ENCODE results near the gene ZNF217. TPM values are rescaled to one million over a fixed set of nuclear protein-coding genes. Genes with fewer than 3 reads are reported as not detected.

The ZNF217 gene
- total and polyA plus RNA-seq, 9 of the 15 experiments (the other 6 are each of a cell fraction or from before 2014, with no cell fraction given) = 3.0 to 41.8 (median 16.8) TPM

DNA sequence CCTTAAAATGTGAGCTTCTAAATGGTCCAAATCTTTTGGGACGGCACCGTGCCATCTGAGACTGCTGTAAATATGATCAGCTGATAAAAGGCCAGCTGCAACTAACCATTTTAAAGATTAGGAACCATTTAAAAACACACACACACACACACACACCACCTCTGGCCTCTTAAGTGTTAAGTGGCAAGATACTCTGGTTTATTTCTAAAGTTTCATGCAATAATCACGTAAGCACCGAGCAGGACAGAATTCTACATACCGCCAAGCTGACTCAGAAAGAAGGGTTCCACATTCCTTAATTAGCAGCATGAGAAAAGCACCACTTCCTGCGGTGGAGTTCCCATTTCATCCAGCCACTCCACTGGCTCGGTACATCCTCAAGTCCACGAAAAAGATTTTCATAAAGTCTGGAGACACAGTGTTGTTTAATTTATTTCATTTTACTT, 17.8 kb upstream of the ZNF217 start (continued):
- TF ChIP-seq, protein P1, sequence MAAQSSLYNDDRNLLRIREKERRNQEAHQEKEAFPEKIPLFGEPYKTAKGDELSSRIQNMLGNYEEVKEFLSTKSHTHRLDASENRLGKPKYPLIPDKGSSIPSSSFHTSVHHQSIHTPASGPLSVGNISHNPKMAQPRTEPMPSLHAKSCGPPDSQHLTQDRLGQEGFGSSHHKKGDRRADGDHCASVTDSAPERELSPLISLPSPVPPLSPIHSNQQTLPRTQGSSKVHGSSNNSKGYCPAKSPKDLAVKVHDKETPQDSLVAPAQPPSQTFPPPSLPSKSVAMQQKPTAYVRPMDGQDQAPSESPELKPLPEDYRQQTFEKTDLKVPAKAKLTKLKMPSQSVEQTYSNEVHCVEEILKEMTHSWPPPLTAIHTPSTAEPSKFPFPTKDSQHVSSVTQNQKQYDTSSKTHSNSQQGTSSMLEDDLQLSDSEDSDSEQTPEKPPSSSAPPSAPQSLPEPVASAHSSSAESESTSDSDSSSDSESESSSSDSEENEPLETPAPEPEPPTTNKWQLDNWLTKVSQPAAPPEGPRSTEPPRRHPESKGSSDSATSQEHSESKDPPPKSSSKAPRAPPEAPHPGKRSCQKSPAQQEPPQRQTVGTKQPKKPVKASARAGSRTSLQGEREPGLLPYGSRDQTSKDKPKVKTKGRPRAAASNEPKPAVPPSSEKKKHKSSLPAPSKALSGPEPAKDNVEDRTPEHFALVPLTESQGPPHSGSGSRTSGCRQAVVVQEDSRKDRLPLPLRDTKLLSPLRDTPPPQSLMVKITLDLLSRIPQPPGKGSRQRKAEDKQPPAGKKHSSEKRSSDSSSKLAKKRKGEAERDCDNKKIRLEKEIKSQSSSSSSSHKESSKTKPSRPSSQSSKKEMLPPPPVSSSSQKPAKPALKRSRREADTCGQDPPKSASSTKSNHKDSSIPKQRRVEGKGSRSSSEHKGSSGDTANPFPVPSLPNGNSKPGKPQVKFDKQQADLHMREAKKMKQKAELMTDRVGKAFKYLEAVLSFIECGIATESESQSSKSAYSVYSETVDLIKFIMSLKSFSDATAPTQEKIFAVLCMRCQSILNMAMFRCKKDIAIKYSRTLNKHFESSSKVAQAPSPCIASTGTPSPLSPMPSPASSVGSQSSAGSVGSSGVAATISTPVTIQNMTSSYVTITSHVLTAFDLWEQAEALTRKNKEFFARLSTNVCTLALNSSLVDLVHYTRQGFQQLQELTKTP (IDR thresholded peaks at IDR 0.05; ENCODE audit: low read depth in 1 of 2, partially characterized antibody in 2 of 2) = peak; percentile 50 to 71
- TF ChIP-seq PML (IDR thresholded peaks at IDR 0.05; ENCODE audit: low read length) (0 out of 2 replicates have a peak, but pooled peaks have one; percentile 53), CTBP1 (IDR thresholded peaks at IDR 0.05; ENCODE audit: borderline replicate concordance) (peak; percentile 44; the same call in 1 of the 2 replicates), RAD51 (IDR thresholded peaks at IDR 0.05; ENCODE audit: borderline replicate concordance, low read depth) (0 out of 2 replicates have a peak, but pooled peaks have one; percentile 16), GABPA (tag; conservative IDR thresholded peaks at IDR 0.05; ENCODE audit: low read depth) (peak; percentile 33; the same call in 1 of the 2 replicates), DPF2 (IDR thresholded peaks at IDR 0.05) (peak; percentile 85), STAT5A (IDR thresholded peaks at IDR 0.05; ENCODE audit: borderline replicate concordance, low read length) (peak; percentile 40; the same call in 1 of the 2 replicates), ELF4 (CRISPR knock-in tag; IDR thresholded peaks at IDR 0.05) (no peak), GATA2 (CRISPR knock-in tag; IDR thresholded peaks at IDR 0.05) (peak; percentile 67), HDAC1 (IDR thresholded peaks at IDR 0.05) (peak in 1 of 2 experiments; percentile 63; a peak in 1 of 4 replicates), EP300 (IDR thresholded peaks at IDR 0.05; ENCODE audit: low read length) (peak; percentile 57)
- TF ChIP-seq, protein P2, sequence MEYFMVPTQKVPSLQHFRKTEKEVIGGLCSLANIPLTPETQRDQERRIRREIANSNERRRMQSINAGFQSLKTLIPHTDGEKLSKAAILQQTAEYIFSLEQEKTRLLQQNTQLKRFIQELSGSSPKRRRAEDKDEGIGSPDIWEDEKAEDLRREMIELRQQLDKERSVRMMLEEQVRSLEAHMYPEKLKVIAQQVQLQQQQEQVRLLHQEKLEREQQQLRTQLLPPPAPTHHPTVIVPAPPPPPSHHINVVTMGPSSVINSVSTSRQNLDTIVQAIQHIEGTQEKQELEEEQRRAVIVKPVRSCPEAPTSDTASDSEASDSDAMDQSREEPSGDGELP (CRISPR knock-in tag; IDR thresholded peaks at IDR 0.05; ENCODE audit: borderline replicate concordance) = peak; percentile 55; the same call in 1 of the 2 replicates
- TF ChIP-seq, protein P3, sequence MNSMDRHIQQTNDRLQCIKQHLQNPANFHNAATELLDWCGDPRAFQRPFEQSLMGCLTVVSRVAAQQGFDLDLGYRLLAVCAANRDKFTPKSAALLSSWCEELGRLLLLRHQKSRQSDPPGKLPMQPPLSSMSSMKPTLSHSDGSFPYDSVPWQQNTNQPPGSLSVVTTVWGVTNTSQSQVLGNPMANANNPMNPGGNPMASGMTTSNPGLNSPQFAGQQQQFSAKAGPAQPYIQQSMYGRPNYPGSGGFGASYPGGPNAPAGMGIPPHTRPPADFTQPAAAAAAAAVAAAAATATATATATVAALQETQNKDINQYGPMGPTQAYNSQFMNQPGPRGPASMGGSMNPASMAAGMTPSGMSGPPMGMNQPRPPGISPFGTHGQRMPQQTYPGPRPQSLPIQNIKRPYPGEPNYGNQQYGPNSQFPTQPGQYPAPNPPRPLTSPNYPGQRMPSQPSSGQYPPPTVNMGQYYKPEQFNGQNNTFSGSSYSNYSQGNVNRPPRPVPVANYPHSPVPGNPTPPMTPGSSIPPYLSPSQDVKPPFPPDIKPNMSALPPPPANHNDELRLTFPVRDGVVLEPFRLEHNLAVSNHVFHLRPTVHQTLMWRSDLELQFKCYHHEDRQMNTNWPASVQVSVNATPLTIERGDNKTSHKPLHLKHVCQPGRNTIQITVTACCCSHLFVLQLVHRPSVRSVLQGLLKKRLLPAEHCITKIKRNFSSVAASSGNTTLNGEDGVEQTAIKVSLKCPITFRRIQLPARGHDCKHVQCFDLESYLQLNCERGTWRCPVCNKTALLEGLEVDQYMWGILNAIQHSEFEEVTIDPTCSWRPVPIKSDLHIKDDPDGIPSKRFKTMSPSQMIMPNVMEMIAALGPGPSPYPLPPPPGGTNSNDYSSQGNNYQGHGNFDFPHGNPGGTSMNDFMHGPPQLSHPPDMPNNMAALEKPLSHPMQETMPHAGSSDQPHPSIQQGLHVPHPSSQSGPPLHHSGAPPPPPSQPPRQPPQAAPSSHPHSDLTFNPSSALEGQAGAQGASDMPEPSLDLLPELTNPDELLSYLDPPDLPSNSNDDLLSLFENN (IDR thresholded peaks at IDR 0.05; ENCODE audit: low read depth in 2 of 2, low read length in 2 of 2) = 0 out of 4 replicates have a peak, but pooled peaks of 1 of the 2 experiments have one; percentile 29
- TF ChIP-seq, protein P4, sequence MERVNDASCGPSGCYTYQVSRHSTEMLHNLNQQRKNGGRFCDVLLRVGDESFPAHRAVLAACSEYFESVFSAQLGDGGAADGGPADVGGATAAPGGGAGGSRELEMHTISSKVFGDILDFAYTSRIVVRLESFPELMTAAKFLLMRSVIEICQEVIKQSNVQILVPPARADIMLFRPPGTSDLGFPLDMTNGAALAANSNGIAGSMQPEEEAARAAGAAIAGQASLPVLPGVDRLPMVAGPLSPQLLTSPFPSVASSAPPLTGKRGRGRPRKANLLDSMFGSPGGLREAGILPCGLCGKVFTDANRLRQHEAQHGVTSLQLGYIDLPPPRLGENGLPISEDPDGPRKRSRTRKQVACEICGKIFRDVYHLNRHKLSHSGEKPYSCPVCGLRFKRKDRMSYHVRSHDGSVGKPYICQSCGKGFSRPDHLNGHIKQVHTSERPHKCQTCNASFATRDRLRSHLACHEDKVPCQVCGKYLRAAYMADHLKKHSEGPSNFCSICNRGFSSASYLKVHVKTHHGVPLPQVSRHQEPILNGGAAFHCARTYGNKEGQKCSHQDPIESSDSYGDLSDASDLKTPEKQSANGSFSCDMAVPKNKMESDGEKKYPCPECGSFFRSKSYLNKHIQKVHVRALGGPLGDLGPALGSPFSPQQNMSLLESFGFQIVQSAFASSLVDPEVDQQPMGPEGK (CRISPR knock-in tag; IDR thresholded peaks at IDR 0.05; ENCODE audit: borderline replicate concordance) = no peak
- TF ChIP-seq, protein P5, sequence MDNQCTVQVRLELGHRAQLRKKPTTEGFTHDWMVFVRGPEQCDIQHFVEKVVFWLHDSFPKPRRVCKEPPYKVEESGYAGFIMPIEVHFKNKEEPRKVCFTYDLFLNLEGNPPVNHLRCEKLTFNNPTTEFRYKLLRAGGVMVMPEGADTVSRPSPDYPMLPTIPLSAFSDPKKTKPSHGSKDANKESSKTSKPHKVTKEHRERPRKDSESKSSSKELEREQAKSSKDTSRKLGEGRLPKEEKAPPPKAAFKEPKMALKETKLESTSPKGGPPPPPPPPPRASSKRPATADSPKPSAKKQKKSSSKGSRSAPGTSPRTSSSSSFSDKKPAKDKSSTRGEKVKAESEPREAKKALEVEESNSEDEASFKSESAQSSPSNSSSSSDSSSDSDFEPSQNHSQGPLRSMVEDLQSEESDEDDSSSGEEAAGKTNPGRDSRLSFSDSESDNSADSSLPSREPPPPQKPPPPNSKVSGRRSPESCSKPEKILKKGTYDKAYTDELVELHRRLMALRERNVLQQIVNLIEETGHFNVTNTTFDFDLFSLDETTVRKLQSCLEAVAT (IDR thresholded peaks at IDR 0.05) = peak; percentile 24 to 41; a peak in 1 of 4 replicates
